ENCODE measurements around the gene MYO1E.

GRCh38 chr15:59251001-59251845 lies 121.4 kb downstream of the MYO1E start:
- no peak for TF ChIP-seq POLR2AphosphoS5 (IDR thresholded peaks at IDR 0.05; ENCODE audit: borderline replicate concordance, low read depth, low read length)
- TF ChIP-seq EZH2 (IDR thresholded peaks at IDR 0.05), result no peak
